HG03097 (cell line): ENCODE measurements around the gene MACROD1.

Experiments
- ATAC-seq: cut with Tn5 transposase; IDR thresholded peaks from one replicate; pipeline ENCODE4 v1.9.1; 2021; ENCODE audit not compliant: unreplicated experiment, low FRiP score

Gene MACROD1

GRCh38 chr11:64042301-64042700 is 123.6 kb downstream of the MACROD1 start:
- no peak for ATAC-seq

GRCh38 chr11:64041846-64042245 is 124.1 kb downstream of the MACROD1 start:
- ATAC-seq = no peak

- ATAC-seq = no peak
Measured at GRCh38 chr11:64040684-64041322, 125.1 kb downstream of the MACROD1 start.

GRCh38 chr11:64039012-64039665 is 126.8 kb downstream of the MACROD1 start:
- ATAC-seq = no peak

GRCh38 chr11:64038500-64038899 is 127.4 kb downstream of the MACROD1 start:
- ATAC-seq = no peak

- no peak for ATAC-seq
Measured at GRCh38 chr11:64037027-64037634, 128.8 kb downstream of the MACROD1 start.

- no peak for ATAC-seq
Measured at GRCh38 chr11:64036087-64037026, 129.6 kb downstream of the MACROD1 start.

GRCh38 chr11:64035576-64035975 is 130.3 kb downstream of the MACROD1 start, which contains the start of gene FLRT1:
Gene FLRT1, plus strand, starts transcription at chr11:64035931. Its CDS starts 80,337 bp downstream, at chr11:64116268.
- ATAC-seq = no peak

GRCh38 chr11:64035081-64035524 is 130.8 kb downstream of the MACROD1 start:
- no peak for ATAC-seq

- ATAC-seq = no peak
Measured at GRCh38 chr11:64034411-64034811, 131.5 kb downstream of the MACROD1 start.

GRCh38 chr11:64032050-64032449 is 133.9 kb downstream of the MACROD1 start:
- ATAC-seq = no peak

GRCh38 chr11:64031001-64031400 is 134.9 kb downstream of the MACROD1 start:
- ATAC-seq = no peak

- ATAC-seq = no peak
Measured at GRCh38 chr11:64029773-64030172, 136.1 kb downstream of the MACROD1 start.

- ATAC-seq = no peak
Measured at GRCh38 chr11:64028398-64029115, 137.4 kb downstream of the MACROD1 start.

GRCh38 chr11:64027651-64028397 is 138.1 kb downstream of the MACROD1 start:
- no peak for ATAC-seq

- ATAC-seq = no peak
Measured at GRCh38 chr11:64026575-64027205, 139.2 kb downstream of the MACROD1 start.

GRCh38 chr11:64025205-64025604 is 140.7 kb downstream of the MACROD1 start:
- ATAC-seq = no peak

- ATAC-seq = no peak
Measured at GRCh38 chr11:64023712-64024710, 141.9 kb downstream of the MACROD1 start.
